Endothelial cell (in vitro differentiated cells): ENCODE data around the gene C12orf60. TPM values are rescaled to one million over a fixed set of nuclear protein-coding genes. Genes with fewer than 3 reads are reported as not detected.

Experiments
- DNase-seq: peaks from one replicate; pipeline ENCODE4 v3.0.0; 2021; ENCODE audit warnings: low spot score
- H3K27ac Mint-ChIP-seq: one replicate; pipeline ENCODE4 v1.8.0; 2021; ENCODE audit warnings: mixed read lengths, inconsistent platforms; ENCODE audit not compliant: unreplicated experiment
- H3K27me3 Mint-ChIP-seq: one replicate; pipeline ENCODE4 v1.8.0; 2021; ENCODE audit warnings: mild to moderate bottlenecking, moderate library complexity, mixed read lengths, inconsistent platforms; ENCODE audit not compliant: unreplicated experiment
- H3K36me3 Mint-ChIP-seq: one replicate; pipeline ENCODE4 v1.8.0; 2021; ENCODE audit warnings: mild to moderate bottlenecking, low read depth, mixed read lengths, inconsistent platforms; ENCODE audit not compliant: unreplicated experiment
- H3K4me1 Mint-ChIP-seq: one replicate; pipeline ENCODE4 v1.8.0; 2021; ENCODE audit warnings: mild to moderate bottlenecking, mixed read lengths, inconsistent platforms; ENCODE audit not compliant: unreplicated experiment
- H3K4me3 Mint-ChIP-seq: one replicate; pipeline ENCODE4 v1.8.0; 2021; ENCODE audit warnings: mild to moderate bottlenecking, mixed read lengths, inconsistent platforms; ENCODE audit not compliant: unreplicated experiment
- H3K9me3 Mint-ChIP-seq: one replicate; pipeline ENCODE4 v1.8.0; 2021; ENCODE audit warnings: mixed read lengths, inconsistent platforms; ENCODE audit not compliant: unreplicated experiment
- CTCF ChIP-seq: fragments of 200-600 bp; sonication (generic); IDR thresholded peaks from one replicate; pipeline ENCODE4 v1.5.0; 2021; ENCODE audit warnings: antibody characterized with exemption; ENCODE audit not compliant: unreplicated experiment
- total RNA-seq: library from RNA; stranded (reverse); fragmentation: NEBNext Ultra II Directional; extraction: Animal tissue kit (Norgen Biotek cat#: 25700); gene quantifications from one replicate; pipeline ENCODE4 v1.2.1, GENCODE V29; 2021; ENCODE audit not compliant: unreplicated experiment

C12orf60 gene
- total RNA-seq, 1 donor from 2014 or later, result 1.8 TPM

- no peaks in the 10 kb centered on the region for H3K9me3 Mint-ChIP-seq
- H3K4me1 Mint-ChIP-seq, result peaks cover 39% of the 10 kb centered on the region
- peak overlapping the region; percentile 32 for H3K27ac Mint-ChIP-seq
- H3K4me3 Mint-ChIP-seq, result no peak overlapping the region
- H3K36me3 Mint-ChIP-seq, result no peaks in the 10 kb centered on the region
- TF ChIP-seq CTCF, result no peak
- no peak for DNase-seq
- peaks cover 9% of the 10 kb centered on the region for H3K27me3 Mint-ChIP-seq
These were observed 26.2 kb upstream of the C12orf60 start for GRCh38 chr12:14777271-14777670.

DNA sequence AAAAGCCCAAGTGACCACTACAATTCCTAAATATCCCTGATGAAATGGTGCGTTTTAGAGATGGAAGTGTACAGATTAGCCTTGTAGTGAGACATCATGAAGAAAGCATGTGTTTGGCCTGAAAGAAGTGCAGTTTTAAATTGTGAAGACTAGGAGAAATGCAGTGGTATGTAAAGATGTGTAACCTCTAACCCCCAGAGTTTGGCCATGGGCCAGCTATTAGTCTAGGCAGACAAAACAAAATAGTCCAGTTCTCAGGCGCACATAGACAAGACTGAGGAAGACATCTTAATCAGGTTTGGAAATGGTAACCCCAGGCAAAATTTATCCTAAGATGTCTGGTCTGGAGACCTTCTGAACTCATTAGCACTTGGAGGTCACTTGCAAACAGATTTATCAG is 23.6 kb upstream of the C12orf60 start:
- DNase-seq, result no peak
- no peak for TF ChIP-seq CTCF
- Mint-ChIP-seq H3K36me3 (no peaks in the 10 kb centered on the region), H3K4me1 (peaks cover 35% of the 10 kb centered on the region), H3K4me3 (no peak overlapping the region), H3K27ac (no peak overlapping the region), H3K9me3 (no peaks in the 10 kb centered on the region), H3K27me3 (peaks cover 4% of the 10 kb centered on the region)

- TF ChIP-seq CTCF, result no peak
- H3K4me1 Mint-ChIP-seq, result peaks cover 25% of the 10 kb centered on the region
- no peaks in the 10 kb centered on the region for H3K9me3 Mint-ChIP-seq
- no peak overlapping the region for H3K4me3 Mint-ChIP-seq
- no peaks in the 10 kb centered on the region for H3K36me3 Mint-ChIP-seq
- H3K27me3 Mint-ChIP-seq, result no peaks in the 10 kb centered on the region
- no peak for DNase-seq
- no peak overlapping the region for H3K27ac Mint-ChIP-seq
These were observed 22.6 kb upstream of the C12orf60 start for GRCh38 chr12:14780859-14781258.

- no peak for TF ChIP-seq CTCF
- Mint-ChIP-seq H3K27me3 (no peaks in the 10 kb centered on the region), H3K27ac (no peak overlapping the region), H3K4me3 (no peak overlapping the region), H3K4me1 (peaks cover 19% of the 10 kb centered on the region), H3K36me3 (no peaks in the 10 kb centered on the region), H3K9me3 (no peaks in the 10 kb centered on the region)
- no peak for DNase-seq
These were observed 21.9 kb upstream of the C12orf60 start for GRCh38 chr12:14781563-14781962.

GRCh38 chr12:14782756-14783155 is 20.7 kb upstream of the C12orf60 start:
- Mint-ChIP-seq H3K27me3 (no peaks in the 10 kb centered on the region), H3K4me1 (peaks cover 9% of the 10 kb centered on the region), H3K36me3 (peaks cover 8% of the 10 kb centered on the region), H3K9me3 (no peaks in the 10 kb centered on the region), H3K4me3 (no peak overlapping the region), H3K27ac (no peak overlapping the region)
- TF ChIP-seq CTCF, result no peak
- DNase-seq, result no peak
